Measurements from ENCODE around the gene RBM10. TPM values are rescaled to one million over a fixed set of nuclear protein-coding genes. Genes with fewer than 3 reads are reported as not detected.
A peak's percentile ranks its signal among the peaks of the same experiment; 100 is the strongest.

RBM10 gene
- total and polyA plus RNA-seq, 5 donors = 22.6 to 33.8 (median 27.0) TPM

- Histone ChIP-seq H3K9me3 (ENCODE audit: control insufficient read depth, low read length) (no peaks in the 10 kb centered on the region), H3K4me1 (ENCODE audit: control insufficient read depth, insufficient read depth, low read length) (peaks cover 5% of the 10 kb centered on the region), H3K27me3 (ENCODE audit: control insufficient read depth, insufficient read depth) (no peaks in the 10 kb centered on the region), H3K27ac (ENCODE audit: low read length) (no peak overlapping the region), H3K4me3 (ENCODE audit: low read length) (no peak overlapping the region)
- peak in 2 of 3 donors; percentile 60 to 78 for DNase-seq
- intact Hi-C loops (cut with DNase I) = no loop called here
- WGBS = 73% methylated on average over 9 of the region's 9 CpGs
- ATAC-seq = peak; percentile 71 to 78
Measured at GRCh38 chrX:47200385-47201150, 55.5 kb downstream of the RBM10 start.

GRCh38 chrX:47201345-47201944 lies 56.4 kb downstream of the RBM10 start:
- no peak for DNase-seq
- WGBS = 80% methylated on average over 9 of the region's 9 CpGs
- no peaks in the 10 kb centered on the region for H3K9me3 ChIP-seq (ENCODE audit: control insufficient read depth, low read length)
- no peak overlapping the region for H3K27ac ChIP-seq (ENCODE audit: low read length)
- intact Hi-C loops (cut with DNase I) = no loop called here
- no peaks in the 10 kb centered on the region for H3K27me3 ChIP-seq (ENCODE audit: control insufficient read depth, insufficient read depth)
- H3K4me3 ChIP-seq (ENCODE audit: low read length) = no peak overlapping the region
- ATAC-seq = no peak
- peaks cover under 1% of the 10 kb centered on the region for H3K4me1 ChIP-seq (ENCODE audit: control insufficient read depth, insufficient read depth, low read length)

- no peak for ATAC-seq
- Histone ChIP-seq H3K4me1 (ENCODE audit: control insufficient read depth, insufficient read depth, low read length) (no peaks in the 10 kb centered on the region), H3K27ac (ENCODE audit: low read length) (no peak overlapping the region), H3K27me3 (ENCODE audit: control insufficient read depth, insufficient read depth) (no peaks in the 10 kb centered on the region), H3K4me3 (ENCODE audit: low read length) (no peak overlapping the region), H3K9me3 (ENCODE audit: control insufficient read depth, low read length) (no peaks in the 10 kb centered on the region)
- 82% methylated on average over 11 of the region's 11 CpGs for WGBS
- intact Hi-C loops (cut with DNase I) = no loop called here
- no peak for DNase-seq
Measured at GRCh38 chrX:47202316-47202715, 57.3 kb downstream of the RBM10 start.

- intact Hi-C loops (cut with DNase I) = no loop called here
- DNase-seq (no peak), ATAC-seq (no peak)
- Histone ChIP-seq H3K9me3 (ENCODE audit: control insufficient read depth, low read length) (no peaks in the 10 kb centered on the region), H3K4me1 (ENCODE audit: control insufficient read depth, insufficient read depth, low read length) (no peaks in the 10 kb centered on the region), H3K27ac (ENCODE audit: low read length) (no peak overlapping the region), H3K27me3 (ENCODE audit: control insufficient read depth, insufficient read depth) (no peaks in the 10 kb centered on the region), H3K4me3 (ENCODE audit: low read length) (no peak overlapping the region)
- WGBS = 56% methylated on average over 4 of the region's 4 CpGs
Measured at GRCh38 chrX:47202877-47203276, 57.9 kb downstream of the RBM10 start.

GRCh38 chrX:47204970-47205369 lies 59.9 kb downstream of the RBM10 start:
- ATAC-seq (no peak), DNase-seq (no peak)
- intact Hi-C loops (cut with DNase I) = no loop called here
- Histone ChIP-seq H3K4me3 (ENCODE audit: low read length) (no peak overlapping the region), H3K4me1 (ENCODE audit: control insufficient read depth, insufficient read depth, low read length) (no peaks in the 10 kb centered on the region), H3K9me3 (ENCODE audit: control insufficient read depth, low read length) (no peaks in the 10 kb centered on the region), H3K27ac (ENCODE audit: low read length) (no peak overlapping the region), H3K27me3 (ENCODE audit: control insufficient read depth, insufficient read depth) (no peaks in the 10 kb centered on the region)
- 67% methylated on average over 5 of the region's 5 CpGs for WGBS

GRCh38 chrX:47206316-47206715 lies 61.3 kb downstream of the RBM10 start:
- no peak overlapping the region for H3K27ac ChIP-seq (ENCODE audit: low read length)
- no peak overlapping the region for H3K4me3 ChIP-seq (ENCODE audit: low read length)
- no peak for ATAC-seq
- 69% methylated on average over 3 of the region's 3 CpGs for WGBS
- no peaks in the 10 kb centered on the region for H3K27me3 ChIP-seq (ENCODE audit: control insufficient read depth, insufficient read depth)
- DNase-seq = no peak
- no peaks in the 10 kb centered on the region for H3K9me3 ChIP-seq (ENCODE audit: control insufficient read depth, low read length)
- H3K4me1 ChIP-seq (ENCODE audit: control insufficient read depth, insufficient read depth, low read length) = no peaks in the 10 kb centered on the region
- intact Hi-C loops (cut with DNase I) = no loop called here

GRCh38 chrX:47208108-47208507 lies 63.1 kb downstream of the RBM10 start:
- Histone ChIP-seq H3K27ac (ENCODE audit: low read length) (no peak overlapping the region), H3K4me1 (ENCODE audit: control insufficient read depth, insufficient read depth, low read length) (no peaks in the 10 kb centered on the region), H3K9me3 (ENCODE audit: control insufficient read depth, low read length) (no peaks in the 10 kb centered on the region), H3K4me3 (ENCODE audit: low read length) (no peak overlapping the region), H3K27me3 (ENCODE audit: control insufficient read depth, insufficient read depth) (no peaks in the 10 kb centered on the region)
- ATAC-seq (no peak), DNase-seq (no peak)
- 83% methylated on average over 12 of the region's 12 CpGs for WGBS
- intact Hi-C loops (cut with DNase I) = no loop called here

- Histone ChIP-seq H3K4me1 (ENCODE audit: control insufficient read depth, insufficient read depth, low read length) (no peaks in the 10 kb centered on the region), H3K27me3 (ENCODE audit: control insufficient read depth, insufficient read depth) (no peaks in the 10 kb centered on the region), H3K9me3 (ENCODE audit: control insufficient read depth, low read length) (no peaks in the 10 kb centered on the region), H3K4me3 (ENCODE audit: low read length) (no peak overlapping the region), H3K27ac (ENCODE audit: low read length) (peak overlapping the region; percentile 48)
- DNase-seq (no peak), ATAC-seq (peak; percentile 51 to 64)
- WGBS = 76% methylated on average over 16 of the region's 16 CpGs
- intact Hi-C loops (cut with DNase I) = no loop called here
Measured at GRCh38 chrX:47209508-47210238, 64.7 kb downstream of the RBM10 start.

- H3K9me3 ChIP-seq (ENCODE audit: control insufficient read depth, low read length) = no peaks in the 10 kb centered on the region
- no peaks in the 10 kb centered on the region for H3K27me3 ChIP-seq (ENCODE audit: control insufficient read depth, insufficient read depth)
- DNase-seq = no peak
- intact Hi-C loops (cut with DNase I) = no loop called here
- WGBS = 87% methylated on average over 15 of the region's 15 CpGs
- H3K4me3 ChIP-seq (ENCODE audit: low read length) = no peak overlapping the region
- ATAC-seq = no peak
- no peaks in the 10 kb centered on the region for H3K4me1 ChIP-seq (ENCODE audit: control insufficient read depth, insufficient read depth, low read length)
- no peak overlapping the region for H3K27ac ChIP-seq (ENCODE audit: low read length)
Measured at GRCh38 chrX:47210661-47211425, 65.8 kb downstream of the RBM10 start.

GRCh38 chrX:47212381-47213293 lies 67.6 kb downstream of the RBM10 start:
- no peaks in the 10 kb centered on the region for H3K27me3 ChIP-seq (ENCODE audit: control insufficient read depth, insufficient read depth)
- H3K4me1 ChIP-seq (ENCODE audit: control insufficient read depth, insufficient read depth, low read length) = no peaks in the 10 kb centered on the region
- intact Hi-C loops (cut with DNase I) = no loop called here
- H3K9me3 ChIP-seq (ENCODE audit: control insufficient read depth, low read length) = no peaks in the 10 kb centered on the region
- 91% methylated on average over 12 of the region's 12 CpGs for WGBS
- ATAC-seq (no peak), DNase-seq (no peak)
- H3K4me3 ChIP-seq (ENCODE audit: low read length) = no peak overlapping the region
- H3K27ac ChIP-seq (ENCODE audit: low read length) = no peak overlapping the region

Measured in right cardiac atrium (tissue), 5 donors.